DND-41 (cell line): ENCODE measurements around the gene TUFM.

Experiments used
- EZH2 ChIP-seq: IDR thresholded peaks from 3 replicates; pipeline ENCODE4 v1.6.1; 2012; ENCODE audit warnings: borderline replicate concordance, low read depth, mild to moderate bottlenecking, moderate library complexity, low read length, inconsistent platforms; ENCODE audit not compliant: severe bottlenecking
- TF ChIP-seq, protein P1 (sequence below): IDR thresholded peaks from 2 replicates; pipeline ENCODE4 v1.5.1; 2012; ENCODE audit warnings: borderline replicate concordance, low read length, moderate library complexity, mild to moderate bottlenecking; ENCODE audit not compliant: poor library complexity, severe bottlenecking; ENCODE audit errors: extremely low read depth

- TF ChIP-seq, protein P1, sequence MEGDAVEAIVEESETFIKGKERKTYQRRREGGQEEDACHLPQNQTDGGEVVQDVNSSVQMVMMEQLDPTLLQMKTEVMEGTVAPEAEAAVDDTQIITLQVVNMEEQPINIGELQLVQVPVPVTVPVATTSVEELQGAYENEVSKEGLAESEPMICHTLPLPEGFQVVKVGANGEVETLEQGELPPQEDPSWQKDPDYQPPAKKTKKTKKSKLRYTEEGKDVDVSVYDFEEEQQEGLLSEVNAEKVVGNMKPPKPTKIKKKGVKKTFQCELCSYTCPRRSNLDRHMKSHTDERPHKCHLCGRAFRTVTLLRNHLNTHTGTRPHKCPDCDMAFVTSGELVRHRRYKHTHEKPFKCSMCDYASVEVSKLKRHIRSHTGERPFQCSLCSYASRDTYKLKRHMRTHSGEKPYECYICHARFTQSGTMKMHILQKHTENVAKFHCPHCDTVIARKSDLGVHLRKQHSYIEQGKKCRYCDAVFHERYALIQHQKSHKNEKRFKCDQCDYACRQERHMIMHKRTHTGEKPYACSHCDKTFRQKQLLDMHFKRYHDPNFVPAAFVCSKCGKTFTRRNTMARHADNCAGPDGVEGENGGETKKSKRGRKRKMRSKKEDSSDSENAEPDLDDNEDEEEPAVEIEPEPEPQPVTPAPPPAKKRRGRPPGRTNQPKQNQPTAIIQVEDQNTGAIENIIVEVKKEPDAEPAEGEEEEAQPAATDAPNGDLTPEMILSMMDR, result no peak
- TF ChIP-seq EZH2, result no peak
Measured at GRCh38 chr16:28845761-28846079, 428 bp downstream of the TUFM start.
